Spinal cord (tissue), 10 donors: Measurements from ENCODE around the gene ASTN2. TPM values are rescaled to one million over a fixed set of nuclear protein-coding genes. Genes with fewer than 3 reads are reported as not detected.
A peak's percentile ranks its signal among the peaks of the same experiment; 100 is the strongest.

Source experiments
- DNase-seq, 6 donors: peaks; one replicate each; pipeline versions ENCODE4 v3.0.0 to v3.0.0-alpha.2; 2013 to 2015; ENCODE audit warnings: low spot score in 6 of 6, low read depth in 4 of 6
- H3K27ac ChIP-seq: one replicate; pipeline ENCODE4 v1.5.1; 2013; ENCODE audit warnings: low read depth, low read length, control low read depth
- H3K27me3 ChIP-seq: one replicate; pipeline ENCODE4 v1.6.1; 2013; ENCODE audit warnings: low read length; ENCODE audit not compliant: control insufficient read depth, insufficient read depth
- H3K36me3 ChIP-seq: one replicate; pipeline ENCODE4 v1.6.1; 2013; ENCODE audit warnings: low read length; ENCODE audit not compliant: control insufficient read depth, insufficient read depth
- H3K4me1 ChIP-seq: one replicate; pipeline ENCODE4 v1.6.1; 2013; ENCODE audit warnings: low read length; ENCODE audit not compliant: control insufficient read depth, insufficient read depth
- H3K4me3 ChIP-seq: one replicate; pipeline ENCODE4 v1.5.1; 2013; ENCODE audit warnings: low read depth, low read length, control low read depth
- H3K9me3 ChIP-seq: one replicate; pipeline ENCODE4 v1.6.1; 2013; ENCODE audit warnings: low read length; ENCODE audit not compliant: control insufficient read depth, insufficient read depth
- WGBS: methylation state at CpG from one replicate; pipeline ENCODE4 v1.1.5; 2013; ENCODE audit warnings: missing lambda C conversion rate; ENCODE audit not compliant: insufficient coverage; 5-methylcytosine and 5-hydroxymethylcytosine counted together
- polyA plus RNA-seq, 2 donors: library from polyadenylated mRNA; unstranded; fragments of 120-200 nt; gene quantifications; one replicate each; pipeline ENCODE4 v1.2.1, GENCODE V29; 2013; ENCODE audit not compliant: insufficient read length in 2 of 2
- total RNA-seq, 2 donors: library from RNA; depleted of rRNA in 1 of 2; stranded (reverse); fragments of 120-200 nt in 1 of 2; fragments of >200 nt in 1 of 2; gene quantifications; one replicate each; pipeline versions ENCODE4 v1.2.3 to v1.2.4, GENCODE V29; 2013 to 2014
- donor health status: healthy.

ASTN2 gene
- total and polyA plus RNA-seq, 4 donors: 35.8 to 48.8 (median 41.4) TPM

- Histone ChIP-seq H3K4me1 (peaks cover 4% of the 10 kb centered on the region), H3K4me3 (no peak overlapping the region), H3K36me3 (no peaks in the 10 kb centered on the region), H3K9me3 (no peaks in the 10 kb centered on the region), H3K27ac (no peak overlapping the region), H3K27me3 (no peaks in the 10 kb centered on the region)
- DNase-seq: no peak
- 80% methylated on average over 10 of the region's 11 CpGs for WGBS
Observed at GRCh38 chr9:116547729-116548426, 867.0 kb downstream of the ASTN2 start.

GRCh38 chr9:116546711-116547581, 867.9 kb downstream of the ASTN2 start:
- H3K36me3 ChIP-seq: no peaks in the 10 kb centered on the region
- no peak overlapping the region for H3K27ac ChIP-seq
- WGBS: 100% methylated on average over 1 of the region's 7 CpGs
- H3K4me3 ChIP-seq: no peak overlapping the region
- no peaks in the 10 kb centered on the region for H3K27me3 ChIP-seq
- H3K4me1 ChIP-seq: peaks cover 4% of the 10 kb centered on the region
- DNase-seq: no peak
- H3K9me3 ChIP-seq: no peaks in the 10 kb centered on the region

- no peak overlapping the region for H3K4me3 ChIP-seq
- WGBS: 53% methylated on average over 2 of the region's 2 CpGs
- no peaks in the 10 kb centered on the region for H3K9me3 ChIP-seq
- H3K36me3 ChIP-seq: no peaks in the 10 kb centered on the region
- peaks cover 4% of the 10 kb centered on the region for H3K4me1 ChIP-seq
- no peaks in the 10 kb centered on the region for H3K27me3 ChIP-seq
- DNase-seq: peak in 1 of 6 donors; percentile 28
- H3K27ac ChIP-seq: no peak overlapping the region
Observed at GRCh38 chr9:116544896-116545295, 870.0 kb downstream of the ASTN2 start.

GRCh38 chr9:116543731-116544400, 871.0 kb downstream of the ASTN2 start:
- H3K27me3 ChIP-seq: no peaks in the 10 kb centered on the region
- no peaks in the 10 kb centered on the region for H3K9me3 ChIP-seq
- no peaks in the 10 kb centered on the region for H3K36me3 ChIP-seq
- peaks cover 4% of the 10 kb centered on the region for H3K4me1 ChIP-seq
- WGBS: 74% methylated on average over 4 of the region's 8 CpGs
- H3K27ac ChIP-seq: no peak overlapping the region
- H3K4me3 ChIP-seq: no peak overlapping the region
- DNase-seq: no peak

GRCh38 chr9:116541402-116541801, 873.5 kb downstream of the ASTN2 start:
- Histone ChIP-seq H3K27ac (no peak overlapping the region), H3K9me3 (no peaks in the 10 kb centered on the region), H3K27me3 (no peaks in the 10 kb centered on the region), H3K4me1 (peaks cover 4% of the 10 kb centered on the region), H3K36me3 (no peaks in the 10 kb centered on the region), H3K4me3 (no peak overlapping the region)
- no peak for DNase-seq

GRCh38 chr9:116539549-116539948, 875.3 kb downstream of the ASTN2 start:
- Histone ChIP-seq H3K4me1 (no peaks in the 10 kb centered on the region), H3K4me3 (no peak overlapping the region), H3K27ac (no peak overlapping the region), H3K27me3 (no peaks in the 10 kb centered on the region), H3K36me3 (no peaks in the 10 kb centered on the region), H3K9me3 (no peaks in the 10 kb centered on the region)
- 100% methylated on average over 2 of the region's 6 CpGs for WGBS
- DNase-seq: no peak

- no peak for DNase-seq
- peaks cover 5% of the 10 kb centered on the region for H3K9me3 ChIP-seq
- H3K36me3 ChIP-seq: no peaks in the 10 kb centered on the region
- H3K27ac ChIP-seq: no peak overlapping the region
- 76% methylated on average over 1 of the region's 1 CpG for WGBS
- no peaks in the 10 kb centered on the region for H3K27me3 ChIP-seq
- H3K4me3 ChIP-seq: no peak overlapping the region
- H3K4me1 ChIP-seq: no peaks in the 10 kb centered on the region
Observed at GRCh38 chr9:116525611-116526010, 889.2 kb downstream of the ASTN2 start.

GRCh38 chr9:116524778-116525470, 889.9 kb downstream of the ASTN2 start:
- Histone ChIP-seq H3K4me1 (no peaks in the 10 kb centered on the region), H3K4me3 (no peak overlapping the region), H3K27ac (no peak overlapping the region), H3K36me3 (no peaks in the 10 kb centered on the region), H3K27me3 (no peaks in the 10 kb centered on the region), H3K9me3 (peaks cover 5% of the 10 kb centered on the region)
- no peak for DNase-seq
- 82% methylated on average over 1 of the region's 3 CpGs for WGBS

GRCh38 chr9:116520218-116520617, 894.6 kb downstream of the ASTN2 start:
- H3K27me3 ChIP-seq: no peaks in the 10 kb centered on the region
- WGBS: no CpG with 5 or more reads among the region's 2 CpGs
- H3K4me3 ChIP-seq: no peak overlapping the region
- peaks cover 7% of the 10 kb centered on the region for H3K9me3 ChIP-seq
- DNase-seq: no peak
- no peak overlapping the region for H3K27ac ChIP-seq
- no peaks in the 10 kb centered on the region for H3K36me3 ChIP-seq
- H3K4me1 ChIP-seq: no peaks in the 10 kb centered on the region
